Central memory CD4-positive, alpha-beta T cell (primary cell): ENCODE results near the gene ASXL1.

Source experiments
- DNase-seq: peaks from one replicate; pipeline ENCODE4 v3.0.0; 2022

The ASXL1 gene

GRCh38 chr20:32468313-32468640 lies 110.1 kb downstream of the ASXL1 start:
- no peak for DNase-seq

GRCh38 chr20:32468860-32469259 lies 110.7 kb downstream of the ASXL1 start:
- no peak for DNase-seq

- peak; percentile 14 for DNase-seq
These were observed 112.1 kb downstream of the ASXL1 start for GRCh38 chr20:32470025-32470861.

GRCh38 chr20:32470940-32471339 lies 112.8 kb downstream of the ASXL1 start:
- DNase-seq = no peak

GRCh38 chr20:32472581-32473207 lies 114.6 kb downstream of the ASXL1 start:
- DNase-seq = no peak

- no peak for DNase-seq
These were observed 115.3 kb downstream of the ASXL1 start for GRCh38 chr20:32473231-32474008.

GRCh38 chr20:32474009-32474716 lies 116.0 kb downstream of the ASXL1 start:
- DNase-seq = no peak

- DNase-seq = no peak
These were observed 116.5 kb downstream of the ASXL1 start for GRCh38 chr20:32474717-32474966.

- DNase-seq = no peak
These were observed 117.1 kb downstream of the ASXL1 start for GRCh38 chr20:32474967-32475811.

- no peak for DNase-seq
These were observed 118.8 kb downstream of the ASXL1 start for GRCh38 chr20:32476684-32477593.

- no peak for DNase-seq
These were observed 119.7 kb downstream of the ASXL1 start for GRCh38 chr20:32477594-32478512.

- DNase-seq = no peak
These were observed 120.4 kb downstream of the ASXL1 start for GRCh38 chr20:32478576-32478975.

GRCh38 chr20:32479012-32479411 lies 120.9 kb downstream of the ASXL1 start:
- no peak for DNase-seq

GRCh38 chr20:32479697-32480171 lies 121.6 kb downstream of the ASXL1 start:
- DNase-seq = no peak

- no peak for DNase-seq
These were observed 122.5 kb downstream of the ASXL1 start for GRCh38 chr20:32480371-32481241.

GRCh38 chr20:32481311-32482142 lies 123.4 kb downstream of the ASXL1 start:
- no peak for DNase-seq

GRCh38 chr20:32482143-32482441 lies 124.0 kb downstream of the ASXL1 start:
- no peak for DNase-seq
